Neural progenitor cell (in vitro differentiated cells): Measurements from ENCODE around the gene B3GALT4.

ENCODE experiments used
- CTCF ChIP-seq: fragments of 200-600 bp; sonication (generic); IDR thresholded peaks from 2 replicates; pipeline ENCODE4 v1.5.1; 2017; ENCODE audit warnings: antibody characterized with exemption, mild to moderate bottlenecking
- EZH2 ChIP-seq: fragments of 200-600 bp; sonication (generic); IDR thresholded peaks from 2 replicates; pipeline ENCODE4 v1.6.1; 2017; ENCODE audit warnings: antibody characterized with exemption, mild to moderate bottlenecking, moderate library complexity
- EZH2phosphoT487 ChIP-seq: fragments of 200-600 bp; sonication (generic); IDR thresholded peaks from 2 replicates; pipeline ENCODE4 v1.6.1; 2017; ENCODE audit warnings: antibody characterized with exemption

DNA sequence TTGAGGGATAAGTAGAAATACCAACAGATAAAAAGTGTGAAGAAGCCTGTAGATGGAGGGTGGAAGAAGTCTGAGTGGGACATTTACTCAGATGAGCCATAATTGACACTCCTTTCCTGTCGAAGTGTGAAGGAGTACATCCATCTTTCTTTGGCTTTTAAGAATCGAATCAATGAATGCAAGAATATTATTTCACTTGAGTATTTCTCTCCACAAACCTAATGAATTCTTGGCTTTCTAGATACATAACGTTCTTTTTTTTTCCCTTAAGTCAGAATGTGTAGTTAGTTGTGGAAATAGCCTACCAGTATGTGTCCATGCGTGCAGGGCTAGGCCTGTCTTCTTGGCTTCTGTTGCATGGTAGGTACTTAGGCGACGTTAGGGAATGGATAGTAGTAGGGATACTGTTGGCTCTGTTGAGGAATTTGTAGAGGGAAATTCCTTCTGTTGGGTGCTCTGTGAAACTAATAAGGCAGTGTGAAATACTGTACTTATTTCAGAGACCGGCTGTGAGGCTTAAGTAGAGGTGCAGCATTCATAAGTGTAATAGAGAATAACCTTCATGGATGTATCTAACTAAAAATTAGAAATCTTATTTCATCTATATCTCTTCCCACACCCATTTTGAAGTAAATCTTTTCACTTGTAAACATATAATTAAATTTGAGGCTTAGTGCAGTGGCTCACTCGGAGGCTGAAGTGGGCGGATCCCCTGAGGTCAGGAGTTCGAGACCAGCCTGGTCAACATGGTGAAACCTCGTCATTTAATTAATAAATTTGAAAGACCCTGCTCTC lies 3.6 kb upstream of the B3GALT4 start:
- TF ChIP-seq EZH2 (no peak), CTCF (no peak), EZH2phosphoT487 (no peak)
